ENCODE results near the gene RPL10A.

The RPL10A gene

GRCh38 chr6:35476004-35476403, 7.8 kb downstream of the RPL10A start:
- no peak overlapping the region for H3K4me3 ChIP-seq (ENCODE audit: low read depth, low read length)
- TF ChIP-seq CTCF (IDR thresholded peaks at IDR 0.05; ENCODE audit: borderline replicate concordance, insufficient read depth, low read depth, low read length) = no peak

GRCh38 chr6:35477028-35477427, 8.8 kb downstream of the RPL10A start:
- TF ChIP-seq CTCF (IDR thresholded peaks at IDR 0.05; ENCODE audit: borderline replicate concordance, insufficient read depth, low read depth, low read length) = no peak
- no peak overlapping the region for H3K4me3 ChIP-seq (ENCODE audit: low read depth, low read length)

- no peak overlapping the region for H3K4me3 ChIP-seq (ENCODE audit: low read depth, low read length)
- no peak for TF ChIP-seq CTCF (IDR thresholded peaks at IDR 0.05; ENCODE audit: borderline replicate concordance, insufficient read depth, low read depth, low read length)
Observed at GRCh38 chr6:35477551-35478179, 9.5 kb downstream of the RPL10A start.

- no peak for TF ChIP-seq CTCF (IDR thresholded peaks at IDR 0.05; ENCODE audit: borderline replicate concordance, insufficient read depth, low read depth, low read length)
- H3K4me3 ChIP-seq (ENCODE audit: low read depth, low read length) = no peak overlapping the region
Observed at GRCh38 chr6:35478259-35478658, 10.1 kb downstream of the RPL10A start.

- H3K4me3 ChIP-seq (ENCODE audit: low read depth, low read length) = no peak overlapping the region
- no peak for TF ChIP-seq CTCF (IDR thresholded peaks at IDR 0.05; ENCODE audit: borderline replicate concordance, insufficient read depth, low read depth, low read length)
Observed at GRCh38 chr6:35480176-35480575, 12.0 kb downstream of the RPL10A start.

GRCh38 chr6:35481226-35481625, 13.0 kb downstream of the RPL10A start:
- no peak overlapping the region for H3K4me3 ChIP-seq (ENCODE audit: low read depth, low read length)
- TF ChIP-seq CTCF (IDR thresholded peaks at IDR 0.05; ENCODE audit: borderline replicate concordance, insufficient read depth, low read depth, low read length) = no peak

GRCh38 chr6:35483062-35483461, 14.9 kb downstream of the RPL10A start:
- no peak for TF ChIP-seq CTCF (IDR thresholded peaks at IDR 0.05; ENCODE audit: borderline replicate concordance, insufficient read depth, low read depth, low read length)
- no peak overlapping the region for H3K4me3 ChIP-seq (ENCODE audit: low read depth, low read length)
